ENCODE results near the gene FAM43A. TPM values are rescaled to one million over a fixed set of nuclear protein-coding genes. Genes with fewer than 3 reads are reported as not detected.

The FAM43A gene
- total RNA-seq, 1 experiment from 2014 or later = 1.3 TPM

GRCh38 chr3:194702545-194702944 lies 16.9 kb downstream of the FAM43A start:
- H3K27ac Mint-ChIP-seq (ENCODE audit: low read depth, unreplicated experiment) = no peak overlapping the region
- TF ChIP-seq CTCF (IDR thresholded peaks at IDR 0.05; ENCODE audit: unreplicated experiment) = no peak
- CTCF ChIA-PET = no interaction called here
- no peaks in the 10 kb centered on the region for H3K4me1 Mint-ChIP-seq (ENCODE audit: insufficient read depth, unreplicated experiment)
- H3K36me3 Mint-ChIP-seq (ENCODE audit: insufficient read depth, unreplicated experiment) = no peaks in the 10 kb centered on the region
- no peak for DNase-seq (ENCODE audit: unreplicated experiment)
- intact Hi-C loops (cut with micrococcal nuclease) = no loop called here
- no peaks in the 10 kb centered on the region for H3K27me3 Mint-ChIP-seq (ENCODE audit: insufficient read depth, unreplicated experiment)
- H3K4me3 Mint-ChIP-seq (ENCODE audit: unreplicated experiment) = no peak overlapping the region
- BruUV-seq (replicated peaks) = no TSS peak
- H3K9me3 Mint-ChIP-seq (ENCODE audit: unreplicated experiment) = no peaks in the 10 kb centered on the region
- POLR2A ChIA-PET = no interaction called here

- ChIA-PET CTCF (no interaction called here), POLR2A (interaction anchor here (0.8 kb wide), 1 partner anchor 14 kb away, joined by 3 read pairs; no protein-coding TSS in a partner anchor)
- H3K4me3 Mint-ChIP-seq (ENCODE audit: unreplicated experiment) = no peak overlapping the region
- no peaks in the 10 kb centered on the region for H3K36me3 Mint-ChIP-seq (ENCODE audit: insufficient read depth, unreplicated experiment)
- H3K27me3 Mint-ChIP-seq (ENCODE audit: insufficient read depth, unreplicated experiment) = no peaks in the 10 kb centered on the region
- intact Hi-C loops (cut with micrococcal nuclease) = no loop called here
- TF ChIP-seq CTCF (IDR thresholded peaks at IDR 0.05; ENCODE audit: unreplicated experiment) = no peak
- H3K9me3 Mint-ChIP-seq (ENCODE audit: unreplicated experiment) = no peaks in the 10 kb centered on the region
- no peak overlapping the region for H3K27ac Mint-ChIP-seq (ENCODE audit: low read depth, unreplicated experiment)
- H3K4me1 Mint-ChIP-seq (ENCODE audit: insufficient read depth, unreplicated experiment) = no peaks in the 10 kb centered on the region
- BruUV-seq (replicated peaks) = no TSS peak
- DNase-seq (ENCODE audit: unreplicated experiment) = no peak
Measured at GRCh38 chr3:194705227-194705626, 19.5 kb downstream of the FAM43A start.

- H3K27ac Mint-ChIP-seq (ENCODE audit: low read depth, unreplicated experiment) = no peak overlapping the region
- no peaks in the 10 kb centered on the region for H3K4me1 Mint-ChIP-seq (ENCODE audit: insufficient read depth, unreplicated experiment)
- H3K27me3 Mint-ChIP-seq (ENCODE audit: insufficient read depth, unreplicated experiment) = no peaks in the 10 kb centered on the region
- POLR2A ChIA-PET = no interaction called here
- no peak for TF ChIP-seq CTCF (IDR thresholded peaks at IDR 0.05; ENCODE audit: unreplicated experiment)
- CTCF ChIA-PET = interaction anchor here (1.1 kb wide), 1 partner anchor 23 kb away, joined by 3 read pairs; no protein-coding TSS in a partner anchor
- no peak overlapping the region for H3K4me3 Mint-ChIP-seq (ENCODE audit: unreplicated experiment)
- no peak for DNase-seq (ENCODE audit: unreplicated experiment)
- no peaks in the 10 kb centered on the region for H3K36me3 Mint-ChIP-seq (ENCODE audit: insufficient read depth, unreplicated experiment)
- intact Hi-C loops (cut with micrococcal nuclease) = no loop called here
- BruUV-seq (replicated peaks) = no TSS peak
- H3K9me3 Mint-ChIP-seq (ENCODE audit: unreplicated experiment) = no peaks in the 10 kb centered on the region
Measured at GRCh38 chr3:194705761-194706160, 20.1 kb downstream of the FAM43A start.

- Mint-ChIP-seq H3K9me3 (ENCODE audit: unreplicated experiment) (no peaks in the 10 kb centered on the region), H3K4me3 (ENCODE audit: unreplicated experiment) (no peak overlapping the region), H3K36me3 (ENCODE audit: insufficient read depth, unreplicated experiment) (no peaks in the 10 kb centered on the region), H3K27me3 (ENCODE audit: insufficient read depth, unreplicated experiment) (no peaks in the 10 kb centered on the region), H3K27ac (ENCODE audit: low read depth, unreplicated experiment) (no peak overlapping the region), H3K4me1 (ENCODE audit: insufficient read depth, unreplicated experiment) (peaks cover 7% of the 10 kb centered on the region)
- no TSS peak for BruUV-seq (replicated peaks)
- TF ChIP-seq CTCF (IDR thresholded peaks at IDR 0.05; ENCODE audit: unreplicated experiment) = no peak
- CTCF ChIA-PET = no interaction called here
- POLR2A ChIA-PET = no interaction called here
- DNase-seq (ENCODE audit: unreplicated experiment) = no peak
- intact Hi-C loops (cut with micrococcal nuclease) = no loop called here
Measured at GRCh38 chr3:194707147-194707540, 21.5 kb downstream of the FAM43A start.
